ENCODE measurements around the gene NCAPD3.

NCAPD3 gene

DNA sequence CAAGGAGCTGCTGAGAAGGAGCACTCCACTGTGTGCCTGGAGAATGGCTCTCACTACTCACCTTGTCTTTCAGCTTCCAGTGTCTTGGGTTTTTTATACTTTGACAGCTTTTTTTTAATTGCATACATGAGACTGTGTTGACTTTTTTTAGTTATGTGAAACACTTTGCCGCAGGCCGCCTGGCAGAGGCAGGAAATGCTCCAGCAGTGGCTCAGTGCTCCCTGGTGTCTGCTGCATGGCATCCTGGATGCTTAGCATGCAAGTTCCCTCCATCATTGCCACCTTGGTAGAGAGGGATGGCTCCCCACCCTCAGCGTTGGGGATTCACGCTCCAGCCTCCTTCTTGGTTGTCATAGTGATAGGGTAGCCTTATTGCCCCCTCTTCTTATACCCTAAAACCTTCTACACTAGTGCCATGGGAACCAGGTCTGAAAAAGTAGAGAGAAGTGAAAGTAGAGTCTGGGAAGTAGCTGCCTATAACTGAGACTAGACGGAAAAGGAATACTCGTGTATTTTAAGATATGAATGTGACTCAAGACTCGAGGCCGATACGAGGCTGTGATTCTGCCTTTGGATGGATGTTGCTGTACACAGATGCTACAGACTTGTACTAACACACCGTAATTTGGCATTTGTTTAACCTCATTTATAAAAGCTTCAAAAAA is 72.6 kb downstream of the NCAPD3 start:
- TF ChIP-seq GATA3 (IDR thresholded peaks at IDR 0.05; ENCODE audit: low read depth, low read length) (no peak), GATA2 (IDR thresholded peaks at IDR 0.05; ENCODE audit: low read depth, low read length) (no peak)

GRCh38 chr11:134150195-134150903 is 73.4 kb downstream of the NCAPD3 start:
- no peak for TF ChIP-seq GATA3 (IDR thresholded peaks at IDR 0.05; ENCODE audit: low read depth, low read length)
- no peak for TF ChIP-seq GATA2 (IDR thresholded peaks at IDR 0.05; ENCODE audit: low read depth, low read length)

DNA sequence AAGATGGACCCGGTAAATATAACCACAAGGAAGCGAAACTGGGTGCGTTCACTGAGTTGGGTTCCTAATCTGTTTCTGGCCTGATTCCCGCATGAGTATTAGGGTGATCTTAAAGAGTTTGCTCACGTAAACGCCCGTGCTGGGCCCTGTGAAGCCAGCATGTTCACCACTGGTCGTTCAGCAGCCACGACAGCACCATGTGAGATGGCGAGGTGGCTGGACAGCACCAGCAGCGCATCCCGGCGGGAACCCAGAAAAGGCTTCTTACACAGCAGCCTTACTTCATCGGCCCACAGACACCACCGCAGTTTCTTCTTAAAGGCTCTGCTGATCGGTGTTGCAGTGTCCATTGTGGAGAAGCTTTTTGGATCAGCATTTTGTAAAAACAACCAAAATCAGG is 74.4 kb downstream of the NCAPD3 start:
- no peak for TF ChIP-seq GATA2 (IDR thresholded peaks at IDR 0.05; ENCODE audit: low read depth, low read length)
- no peak for TF ChIP-seq GATA3 (IDR thresholded peaks at IDR 0.05; ENCODE audit: low read depth, low read length)

- no peak for TF ChIP-seq GATA2 (IDR thresholded peaks at IDR 0.05; ENCODE audit: low read depth, low read length)
- TF ChIP-seq GATA3 (IDR thresholded peaks at IDR 0.05; ENCODE audit: low read depth, low read length) = no peak
Measured at GRCh38 chr11:134146598-134146997, 77.2 kb downstream of the NCAPD3 start.

DNA sequence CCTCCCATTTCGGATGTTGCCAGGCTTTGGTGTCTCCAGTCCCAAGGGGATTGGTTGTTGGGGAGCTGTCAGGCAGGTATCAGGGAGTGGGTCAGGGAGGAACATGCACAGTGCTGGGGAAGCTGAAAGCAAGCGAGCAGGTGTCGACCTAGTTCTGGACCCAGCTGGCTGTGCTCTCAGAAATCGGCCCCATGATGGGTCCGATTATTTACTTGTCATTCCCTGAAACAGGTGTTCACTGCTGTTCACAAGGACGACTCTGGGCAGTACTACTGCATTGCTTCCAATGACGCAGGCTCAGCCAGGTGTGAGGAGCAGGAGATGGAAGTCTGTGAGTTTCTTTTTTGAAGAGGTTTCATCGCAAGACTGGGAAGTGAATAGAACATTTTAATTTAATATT is 78.1 kb downstream of the NCAPD3 start:
- no peak for TF ChIP-seq GATA3 (IDR thresholded peaks at IDR 0.05; ENCODE audit: low read depth, low read length)
- no peak for TF ChIP-seq GATA2 (IDR thresholded peaks at IDR 0.05; ENCODE audit: low read depth, low read length)

GRCh38 chr11:134144744-134145143 is 79.0 kb downstream of the NCAPD3 start:
- no peak for TF ChIP-seq GATA2 (IDR thresholded peaks at IDR 0.05; ENCODE audit: low read depth, low read length)

GRCh38 chr11:134143801-134144200 is 80.0 kb downstream of the NCAPD3 start:
- TF ChIP-seq GATA2 (IDR thresholded peaks at IDR 0.05; ENCODE audit: low read depth, low read length) (no peak), GATA3 (IDR thresholded peaks at IDR 0.05; ENCODE audit: low read depth, low read length) (no peak)

DNA sequence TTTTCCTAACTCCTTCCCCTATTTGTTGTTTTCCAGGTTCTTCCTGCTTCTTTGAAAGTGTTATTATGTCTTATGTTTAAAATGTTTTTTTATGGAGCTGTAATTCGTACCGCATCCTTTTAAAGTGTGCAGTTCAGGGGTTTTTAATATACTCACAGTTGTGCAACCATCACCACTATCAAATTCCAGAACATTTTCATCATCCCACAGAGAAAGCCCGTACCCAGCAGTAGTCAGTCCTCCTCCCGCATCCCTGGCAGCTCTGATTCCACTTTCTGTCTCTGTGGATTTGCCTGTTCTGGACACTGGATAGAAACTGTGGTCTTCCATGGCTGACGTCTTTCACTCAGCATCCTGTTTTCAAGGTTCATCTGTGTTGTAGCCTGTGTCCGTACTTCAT is 81.2 kb downstream of the NCAPD3 start:
- no peak for TF ChIP-seq GATA3 (IDR thresholded peaks at IDR 0.05; ENCODE audit: low read depth, low read length)
- no peak for TF ChIP-seq GATA2 (IDR thresholded peaks at IDR 0.05; ENCODE audit: low read depth, low read length)

GRCh38 chr11:134140961-134141490 is 82.7 kb downstream of the NCAPD3 start:
- TF ChIP-seq GATA2 (IDR thresholded peaks at IDR 0.05; ENCODE audit: low read depth, low read length) (no peak), GATA3 (IDR thresholded peaks at IDR 0.05; ENCODE audit: low read depth, low read length) (no peak)

- TF ChIP-seq GATA2 (IDR thresholded peaks at IDR 0.05; ENCODE audit: low read depth, low read length) (no peak), GATA3 (IDR thresholded peaks at IDR 0.05; ENCODE audit: low read depth, low read length) (no peak)
Measured at GRCh38 chr11:134139873-134140331, 83.9 kb downstream of the NCAPD3 start.

GRCh38 chr11:134139303-134139872 is 84.4 kb downstream of the NCAPD3 start:
- no peak for TF ChIP-seq GATA2 (IDR thresholded peaks at IDR 0.05; ENCODE audit: low read depth, low read length)
- no peak for TF ChIP-seq GATA3 (IDR thresholded peaks at IDR 0.05; ENCODE audit: low read depth, low read length)

DNA sequence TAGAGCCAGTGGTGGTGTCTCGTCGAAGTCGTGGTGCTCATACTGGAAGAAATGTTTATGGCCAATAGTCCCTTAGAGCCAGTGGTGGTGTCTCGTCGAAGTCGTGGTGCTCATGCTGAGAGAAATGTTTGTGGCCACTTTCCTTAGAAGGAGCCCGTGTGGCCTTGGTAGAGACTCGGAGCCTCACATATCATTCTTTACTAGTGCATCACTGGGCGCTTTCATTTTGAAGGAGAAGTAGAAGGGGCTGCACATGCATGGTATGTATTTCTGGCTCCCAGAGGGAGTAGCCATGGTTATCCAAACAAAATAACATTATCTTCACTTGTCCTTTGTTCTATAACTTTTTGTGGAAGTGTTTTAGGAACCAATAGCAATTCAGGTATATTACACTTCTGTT is 85.4 kb downstream of the NCAPD3 start:
- TF ChIP-seq GATA3 (IDR thresholded peaks at IDR 0.05; ENCODE audit: low read depth, low read length) (no peak), GATA2 (IDR thresholded peaks at IDR 0.05; ENCODE audit: low read depth, low read length) (no peak)

DNA sequence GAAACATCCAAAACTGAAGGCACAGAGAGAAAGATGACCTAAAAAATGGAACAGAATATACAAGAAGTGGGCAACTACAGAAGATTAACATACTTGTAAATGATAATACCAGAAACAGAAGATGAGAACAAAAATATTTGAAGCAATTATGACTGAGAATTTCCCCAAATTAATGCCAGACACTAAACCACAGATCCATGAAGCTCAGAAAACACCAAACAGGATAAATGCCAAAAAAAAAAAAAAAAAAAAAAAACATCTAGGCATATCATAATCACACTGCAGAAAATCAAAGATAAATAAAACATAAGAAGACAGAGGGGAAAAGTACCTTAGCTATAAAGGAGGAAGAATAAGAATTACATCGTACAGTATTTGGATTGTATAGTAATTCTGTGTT is 89.6 kb downstream of the NCAPD3 start:
- TF ChIP-seq GATA2 (IDR thresholded peaks at IDR 0.05; ENCODE audit: low read depth, low read length) (no peak), GATA3 (IDR thresholded peaks at IDR 0.05; ENCODE audit: low read depth, low read length) (no peak)

- TF ChIP-seq GATA2 (IDR thresholded peaks at IDR 0.05; ENCODE audit: low read depth, low read length) = no peak
- TF ChIP-seq GATA3 (IDR thresholded peaks at IDR 0.05; ENCODE audit: low read depth, low read length) = no peak
Measured at GRCh38 chr11:134132808-134133207, 91.0 kb downstream of the NCAPD3 start.

All from SH-SY5Y (cell line).